H9 (cell line): ENCODE results near the gene TREML2. TPM values are rescaled to one million over a fixed set of nuclear protein-coding genes. Genes with fewer than 3 reads are reported as not detected.

ENCODE experiments used
- DNase-seq: peaks from one replicate; pipeline ENCODE4 v3.0.0-alpha.2; 2017
- H2AFZ ChIP-seq: one replicate; pipeline ENCODE4 v1.6.1; 2013; ENCODE audit warnings: mild to moderate bottlenecking, low read length, control low read depth, moderate library complexity
- H2AK5ac ChIP-seq: 2 replicates; pipeline ENCODE4 v1.6.1; 2013; ENCODE audit warnings: low read length, control low read depth, mixed read lengths; ENCODE audit not compliant: insufficient read length
- H2BK120ac ChIP-seq: one replicate; pipeline ENCODE4 v1.6.1; 2013; ENCODE audit warnings: low read depth, mild to moderate bottlenecking, low read length, control low read depth, inconsistent platforms; ENCODE audit not compliant: poor library complexity, severe bottlenecking
- H2BK12ac ChIP-seq: 2 replicates; pipeline ENCODE4 v1.6.1; 2013; ENCODE audit warnings: low read length, control low read depth, mixed read lengths, low read depth; ENCODE audit not compliant: insufficient read length
- H2BK15ac ChIP-seq: 2 replicates; pipeline ENCODE4 v1.6.1; 2013; ENCODE audit warnings: low read depth, low read length, control low read depth
- H2BK20ac ChIP-seq: one replicate; pipeline ENCODE4 v1.6.1; 2013; ENCODE audit warnings: low read depth, mild to moderate bottlenecking, low read length, control low read depth, inconsistent platforms; ENCODE audit not compliant: poor library complexity, severe bottlenecking
- H2BK5ac ChIP-seq: 2 replicates; pipeline ENCODE4 v1.6.1; 2013; ENCODE audit warnings: low read length, control low read depth, mixed read lengths; ENCODE audit not compliant: insufficient read length
- H3K14ac ChIP-seq: 2 replicates; pipeline ENCODE4 v1.6.1; 2013; ENCODE audit warnings: low read length, control low read depth; ENCODE audit not compliant: insufficient read depth
- H3K18ac ChIP-seq: 2 replicates; pipeline ENCODE4 v1.6.1; 2013; ENCODE audit warnings: low read depth, mild to moderate bottlenecking, mixed read lengths, low read length, control low read depth; ENCODE audit not compliant: insufficient read length
- H3K23ac ChIP-seq: 2 replicates; pipeline ENCODE4 v1.6.1; 2013; ENCODE audit warnings: low read length, control low read depth, mixed read lengths, low read depth; ENCODE audit not compliant: insufficient read length
- H3K23me2 ChIP-seq: 2 replicates; pipeline ENCODE4 v1.6.1; 2013; ENCODE audit warnings: low read depth, mild to moderate bottlenecking, mixed read lengths, low read length, control low read depth; ENCODE audit not compliant: insufficient read length, poor library complexity, severe bottlenecking
- H3K27ac ChIP-seq: 2 replicates; pipeline ENCODE4 v1.5.1; 2013; ENCODE audit warnings: low read length, control low read depth, mixed read lengths, low read depth; ENCODE audit not compliant: insufficient read length
- H3K27me3 ChIP-seq: 2 replicates; pipeline ENCODE4 v1.6.1; 2013; ENCODE audit warnings: low read length, control low read depth, inconsistent platforms; ENCODE audit not compliant: insufficient read depth
- H3K4ac ChIP-seq: 2 replicates; pipeline ENCODE4 v1.6.1; 2013; ENCODE audit warnings: low read depth, mild to moderate bottlenecking, control low read depth, inconsistent platforms, low read length, moderate library complexity
- H3K4me1 ChIP-seq: 2 replicates; pipeline ENCODE4 v1.6.1; 2013; ENCODE audit warnings: low read length, control low read depth, inconsistent platforms; ENCODE audit not compliant: insufficient read depth
- H3K4me2 ChIP-seq: 2 replicates; pipeline ENCODE4 v1.6.1; 2013; ENCODE audit warnings: low read length, control low read depth, mixed read lengths; ENCODE audit not compliant: insufficient read length, insufficient read depth
- H3K56ac ChIP-seq: 2 replicates; pipeline ENCODE4 v1.6.1; 2013; ENCODE audit warnings: low read depth, mild to moderate bottlenecking, mixed read lengths, low read length, control low read depth; ENCODE audit not compliant: insufficient read length
- H3K79me1 ChIP-seq: 2 replicates; pipeline ENCODE4 v1.6.1; 2013; ENCODE audit warnings: low read depth, mild to moderate bottlenecking, moderate library complexity, low read length, control low read depth, inconsistent platforms; ENCODE audit not compliant: insufficient read depth, poor library complexity, severe bottlenecking
- H3K79me2 ChIP-seq: 2 replicates; pipeline ENCODE4 v1.6.1; 2013; ENCODE audit warnings: low read length, control low read depth, inconsistent platforms; ENCODE audit not compliant: insufficient read depth
- H3K9ac ChIP-seq: 2 replicates; pipeline ENCODE4 v1.6.1; 2013; ENCODE audit warnings: low read length, control low read depth, mixed read lengths; ENCODE audit not compliant: insufficient read length; ENCODE audit errors: extremely low read depth
- H3K9me3 ChIP-seq: one replicate; pipeline ENCODE4 v1.6.1; 2013; ENCODE audit warnings: low read depth, low read length, inconsistent platforms; ENCODE audit not compliant: control insufficient read depth
- H3T11ph ChIP-seq: one replicate; pipeline ENCODE4 v1.6.1; 2013; ENCODE audit warnings: mild to moderate bottlenecking, low read length, control low read depth, inconsistent platforms
- H4K20me1 ChIP-seq: one replicate; pipeline ENCODE4 v1.6.1; 2013; ENCODE audit not compliant: control insufficient read depth, insufficient read length, insufficient read depth
- H4K5ac ChIP-seq: 2 replicates; pipeline ENCODE4 v1.6.1; 2013; ENCODE audit warnings: low read depth, mild to moderate bottlenecking, mixed read lengths, low read length, control low read depth; ENCODE audit not compliant: insufficient read length
- H4K8ac ChIP-seq: replicated peaks from 2 replicates; pipeline ENCODE4 v1.6.1; 2013; ENCODE audit warnings: low read length, control low read depth, mixed read lengths, low read depth; ENCODE audit not compliant: insufficient read length
- H4K91ac ChIP-seq: 2 replicates; pipeline ENCODE4 v1.6.1; 2013; ENCODE audit warnings: low read depth, mild to moderate bottlenecking, moderate library complexity, mixed read lengths, low read length, control low read depth; ENCODE audit not compliant: insufficient read length
- H3K27ac Mint-ChIP-seq, 3 experiments: 2 replicates in 2 of 3; 3 replicates in 1 of 3; pipeline ENCODE4 v1.8.0; 2020 to 2021; ENCODE audit warnings: mixed read lengths in 3 of 3, mild to moderate bottlenecking in 1 of 3, moderate library complexity in 1 of 3
- H3K27me3 Mint-ChIP-seq: 2 replicates; pipeline ENCODE4 v1.8.0; 2021; ENCODE audit warnings: low read depth, mild to moderate bottlenecking, moderate library complexity, mixed read lengths
- H3K36me3 Mint-ChIP-seq, 3 experiments: 2 replicates in 2 of 3; 3 replicates in 1 of 3; pipeline ENCODE4 v1.8.0; 2020 to 2021; ENCODE audit warnings: low read depth in 3 of 3, mixed read lengths in 3 of 3; ENCODE audit not compliant: insufficient read depth in 1 of 3
- H3K4me1 Mint-ChIP-seq, 2 experiments: 2 replicates each; pipeline ENCODE4 v1.8.0; 2020; ENCODE audit warnings: mixed read lengths in 2 of 2
- H3K4me3 Mint-ChIP-seq, 2 experiments: 2 replicates in 1 of 2; 3 replicates in 1 of 2; pipeline ENCODE4 v1.8.0; 2020 to 2021; ENCODE audit warnings: mild to moderate bottlenecking in 2 of 2, mixed read lengths in 2 of 2, moderate library complexity in 1 of 2
- H3K9me3 Mint-ChIP-seq, 2 experiments: 2 replicates in 1 of 2; 3 replicates in 1 of 2; pipeline ENCODE4 v1.8.0; 2020; ENCODE audit warnings: mild to moderate bottlenecking in 2 of 2, mixed read lengths in 2 of 2, moderate library complexity in 1 of 2
- CTCF ChIP-seq: fragments of 200-600 bp; sonication (generic); conservative IDR thresholded peaks from 3 replicates; pipeline ENCODE4 v1.8.0; 2021; ENCODE audit warnings: antibody characterized with exemption, mild to moderate bottlenecking
- WGBS: extraction: QIAGEN DNeasy Blood & Tissue Kit; methylation state at CpG from one replicate; pipeline ENCODE4 v1.1.7; 2013; ENCODE audit warnings: missing lambda C conversion rate, low lambda C conversion rate, mixed read lengths; ENCODE audit not compliant: insufficient read length; ENCODE audit errors: extremely low coverage; 5-methylcytosine and 5-hydroxymethylcytosine counted together
- total RNA-seq: library from RNA; stranded (reverse); gene quantifications from 2 replicates; pipeline ENCODE4 v1.2.1, GENCODE V29; 2021

TREML2 gene
- total RNA-seq, 1 experiment from 2014 or later: 0.07 TPM

GRCh38 chr6:41201764-41202173, 820 bp upstream of the TREML2 start:
- no peak overlapping the region for H3K23ac ChIP-seq
- no peak overlapping the region for H3K4me3 Mint-ChIP-seq
- H3K4me1 Mint-ChIP-seq: peaks cover 14 to 15% of the 10 kb centered on the region in 2 experiments
- H3K36me3 Mint-ChIP-seq: no peaks in the 10 kb centered on the region
- no peaks in the 10 kb centered on the region for H3K23me2 ChIP-seq
- no peaks in the 10 kb centered on the region for H3K27me3 ChIP-seq
- H2BK20ac ChIP-seq: no peak overlapping the region
- H3K27ac Mint-ChIP-seq: peak overlapping the region in 1 of 3 experiments; percentile 13; a peak in 2 of 7 replicates
- H2AFZ ChIP-seq: no peak overlapping the region
- H3K9me3 ChIP-seq: no peaks in the 10 kb centered on the region
- no peak for TF ChIP-seq CTCF
- no peaks in the 10 kb centered on the region for H3K79me2 ChIP-seq
- no peak overlapping the region for H2BK120ac ChIP-seq
- no peak overlapping the region for H3T11ph ChIP-seq
- no peak overlapping the region for H4K5ac ChIP-seq
- no CpG with 5 or more reads among the region's 8 CpGs for WGBS
- H3K27ac ChIP-seq: no peak overlapping the region
- no peak overlapping the region for H2BK15ac ChIP-seq
- H3K4ac ChIP-seq: no peak overlapping the region
- H3K9me3 Mint-ChIP-seq: no peaks in the 10 kb centered on the region
- H3K9ac ChIP-seq: no peak overlapping the region
- no peak overlapping the region for H2BK5ac ChIP-seq
- no peak overlapping the region for H3K4me2 ChIP-seq
- H4K8ac ChIP-seq: no peak overlapping the region
- no peak for DNase-seq
- H3K27me3 Mint-ChIP-seq: peaks cover 6% of the 10 kb centered on the region
- H3K79me1 ChIP-seq: no peaks in the 10 kb centered on the region
- H3K56ac ChIP-seq: no peak overlapping the region
- H4K91ac ChIP-seq: no peak overlapping the region
- no peak overlapping the region for H2BK12ac ChIP-seq
- H4K20me1 ChIP-seq: no peaks in the 10 kb centered on the region
- no peak overlapping the region; the same call in 1 of the 2 replicates for H3K14ac ChIP-seq
- peaks cover 2% of the 10 kb centered on the region; the same call in 1 of the 2 replicates for H3K4me1 ChIP-seq
- H3K18ac ChIP-seq: no peak overlapping the region
- no peak overlapping the region for H2AK5ac ChIP-seq
